ENCODE results near the gene SERPINA9.
"Not testable (repeated sequence)": the region's sequence is repeated elsewhere in the genome, so short reads cannot be mapped to it uniquely, and the experiment has no call there.

The SERPINA9 gene

DNA sequence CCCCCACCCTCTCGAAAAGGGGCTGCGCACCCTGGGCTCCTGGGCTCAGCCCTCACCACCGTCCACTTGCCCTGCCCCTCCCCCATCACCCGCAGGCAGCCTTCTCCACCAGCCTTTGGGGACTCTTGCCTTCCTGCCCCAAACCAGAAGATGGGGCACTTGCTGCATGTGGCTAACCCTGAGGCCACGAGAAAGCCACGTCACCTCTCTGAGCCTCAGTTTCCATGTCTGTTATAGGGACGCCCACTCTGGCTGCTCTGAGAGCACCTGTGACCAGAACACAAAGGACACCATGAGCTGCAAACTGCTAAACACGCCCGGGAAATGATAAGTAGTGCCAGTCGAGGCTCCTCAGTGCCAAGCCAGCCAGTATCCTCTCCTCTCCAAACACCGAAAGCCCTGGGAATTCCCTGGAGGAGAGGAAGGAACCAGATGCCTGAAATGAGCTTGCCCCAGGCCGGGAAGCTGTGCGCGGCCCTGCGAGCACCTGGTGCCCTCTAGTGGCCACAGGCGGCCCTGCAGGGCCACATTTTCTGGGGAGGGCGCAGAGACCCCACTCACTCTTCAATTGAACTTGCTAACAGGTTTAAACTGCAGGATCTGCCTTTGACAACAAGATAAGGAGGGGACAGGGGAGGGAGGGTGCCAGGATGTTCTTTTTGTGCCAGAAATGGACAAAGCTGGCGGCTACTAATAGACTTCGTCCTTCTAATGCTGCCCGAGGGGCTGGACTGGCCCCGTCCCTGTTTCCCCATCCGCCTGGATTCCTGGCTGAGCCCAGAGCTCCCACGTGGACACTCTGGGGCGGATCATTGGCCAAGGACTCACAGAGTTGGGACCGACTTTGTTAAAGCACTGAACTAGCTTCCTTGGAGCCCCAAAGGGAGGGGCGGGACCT lies 10.2 kb upstream of the SERPINA9 start:
- peak in 1 of 2 experiments; percentile 12 for DNase-seq

- DNase-seq = no peak
Measured at GRCh38 chr14:94484481-94484880, 8.5 kb upstream of the SERPINA9 start.

- no peak for DNase-seq
Measured at GRCh38 chr14:94483729-94484275, 7.8 kb upstream of the SERPINA9 start.

DNA sequence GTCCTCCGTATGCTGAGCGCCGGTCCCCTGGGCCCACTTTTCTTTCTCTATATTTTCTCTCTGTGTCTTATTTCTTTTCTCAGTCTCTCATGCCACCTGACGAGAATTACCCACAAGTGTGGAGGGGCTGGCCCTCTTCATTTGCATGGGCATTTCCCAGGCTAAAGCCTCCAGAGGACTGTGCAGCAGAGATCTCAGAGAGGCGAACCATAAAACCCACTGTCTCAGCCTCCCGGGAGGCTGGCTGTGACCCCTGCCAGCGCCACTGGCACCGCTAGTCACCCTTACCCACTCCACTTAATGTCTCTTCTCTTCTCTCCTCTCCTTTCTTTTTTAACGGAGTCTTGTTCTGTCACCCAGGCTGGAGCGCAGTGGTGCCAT lies 7.1 kb upstream of the SERPINA9 start:
- DNase-seq = no peak

DNA sequence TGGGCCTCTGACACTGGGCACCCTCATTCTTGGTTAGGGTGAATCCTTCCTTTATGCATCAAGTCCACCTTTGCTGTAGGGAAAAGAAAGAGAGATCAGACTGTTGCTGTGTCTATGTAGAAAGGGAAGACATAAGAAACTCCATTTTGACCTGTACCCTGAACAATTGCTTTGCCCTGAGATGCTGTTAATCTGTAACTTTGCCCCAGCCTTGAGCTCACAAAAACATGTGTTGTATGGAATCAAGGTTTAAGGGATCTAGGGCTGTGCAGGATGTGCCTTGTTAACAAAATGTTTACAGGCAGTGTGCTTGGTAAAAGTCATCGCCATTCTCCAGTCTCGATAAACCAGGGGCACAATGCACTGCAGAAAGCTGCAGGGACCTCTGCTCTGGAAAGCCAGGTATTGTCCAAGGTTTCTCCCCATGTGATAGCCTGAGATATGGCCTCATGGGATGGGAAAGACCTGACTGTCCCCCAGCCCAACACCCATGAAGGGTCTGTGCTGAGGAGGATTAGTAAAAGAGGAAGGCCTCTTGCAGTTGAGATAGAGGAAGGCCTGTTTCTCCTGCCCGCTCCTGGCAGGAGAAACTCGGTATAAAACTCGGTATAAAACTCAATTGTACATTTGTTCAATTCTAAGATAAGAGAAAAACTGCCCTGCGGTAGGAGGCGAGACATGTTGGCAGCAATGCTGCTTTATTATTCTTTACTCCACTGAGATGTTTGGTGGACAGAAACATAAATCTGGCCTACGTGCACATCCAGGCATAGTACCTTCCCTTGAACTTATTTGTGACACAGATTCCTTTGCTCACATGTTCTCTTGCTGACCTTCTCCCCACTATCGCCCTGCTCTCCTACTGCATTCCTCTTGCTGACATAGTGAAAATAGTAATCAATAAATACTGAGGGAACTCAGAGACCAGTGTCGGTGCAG lies 6.4 kb upstream of the SERPINA9 start:
- not testable (repeated sequence) for DNase-seq

DNA sequence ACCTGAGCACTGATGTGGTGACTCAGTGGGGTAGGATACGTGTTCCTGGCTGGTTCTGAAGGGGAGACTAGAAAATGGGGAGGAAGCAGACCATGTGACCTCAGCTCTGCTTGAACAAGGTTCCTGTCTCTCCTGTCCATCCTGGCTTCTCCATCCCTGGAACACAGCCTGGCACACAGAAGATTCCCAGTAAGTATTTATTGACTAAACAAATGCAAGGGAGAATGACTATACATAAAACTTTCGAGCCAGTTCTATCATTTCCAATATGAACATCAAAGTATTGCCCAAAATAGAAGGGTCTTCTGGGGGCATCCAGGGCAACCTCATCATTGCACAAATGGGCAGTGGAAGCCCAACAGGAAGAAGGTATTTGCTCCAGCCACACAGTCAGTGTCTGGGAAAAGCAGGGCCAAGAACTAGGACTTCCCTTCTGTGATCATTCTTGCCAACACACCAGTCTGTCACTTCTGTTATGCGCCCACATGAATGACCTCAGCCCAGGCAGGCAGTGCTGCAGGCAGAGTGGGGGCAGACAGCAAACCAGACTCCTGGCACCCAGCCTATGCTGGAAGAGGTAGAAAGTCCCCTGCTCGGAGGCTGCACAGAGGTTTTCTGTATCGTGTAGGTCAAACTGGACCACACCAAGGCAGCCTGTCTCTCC lies 5.6 kb upstream of the SERPINA9 start:
- DNase-seq = no peak

DNA sequence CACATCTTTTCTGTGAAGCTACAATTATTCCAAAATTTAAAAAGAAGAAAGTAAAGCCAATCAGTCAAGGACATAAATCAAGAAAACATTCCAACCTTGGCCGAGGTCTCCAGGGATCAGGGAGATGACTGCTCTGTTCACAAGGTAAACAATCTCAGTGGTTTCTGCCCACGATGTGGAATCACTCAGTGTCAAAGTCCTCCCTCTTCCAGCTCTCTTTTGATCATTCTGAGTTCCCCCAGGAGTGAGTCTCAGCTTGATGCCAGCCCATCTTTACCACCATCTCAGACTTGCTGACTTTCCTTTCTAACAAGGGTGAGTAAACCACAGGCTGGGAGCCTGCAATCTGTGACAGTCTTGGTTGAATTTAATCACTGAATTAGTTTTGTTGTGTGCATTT lies 4.8 kb upstream of the SERPINA9 start:
- DNase-seq = no peak

- DNase-seq = no peak
Measured at GRCh38 chr14:94478420-94478819, 2.4 kb upstream of the SERPINA9 start.

GRCh38 chr14:94474581-94475031 lies 1.4 kb downstream of the SERPINA9 start:
- DNase-seq = no peak

DNA sequence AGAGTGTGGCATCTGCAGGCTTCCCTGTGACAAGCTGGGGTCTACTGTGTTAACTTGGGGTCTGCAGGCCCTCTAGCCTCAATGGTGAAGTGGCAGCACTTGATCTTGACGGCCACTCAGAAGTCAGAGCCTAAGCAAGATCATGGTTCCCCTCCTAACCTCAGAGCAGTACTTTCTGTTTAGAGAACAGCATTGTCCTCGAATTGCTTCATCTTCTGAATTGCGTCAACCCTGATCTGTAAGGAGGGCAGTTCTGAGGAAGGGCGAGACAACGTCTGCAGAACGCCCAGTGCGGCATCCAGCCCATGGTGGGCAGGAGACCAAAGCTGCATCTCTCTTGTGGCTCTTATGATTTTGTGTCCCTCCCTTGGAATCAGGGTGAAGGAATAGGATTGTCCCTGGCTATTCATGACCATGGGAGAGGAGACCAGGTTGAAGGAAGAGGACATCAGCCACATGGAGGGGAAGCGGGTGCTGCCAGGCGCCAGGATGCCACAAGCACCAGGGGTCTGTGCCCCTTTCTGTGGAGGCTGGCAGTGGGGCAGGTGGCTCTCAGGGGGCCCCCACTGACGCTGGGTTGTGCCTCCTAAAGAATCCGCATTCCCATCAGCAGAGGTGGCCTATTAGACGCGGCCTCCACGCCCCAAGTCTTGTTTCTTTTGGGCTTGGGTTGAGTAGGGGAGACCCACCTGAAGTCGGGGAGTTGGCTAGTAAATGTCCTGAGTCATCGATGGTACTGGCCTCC lies 2.2 kb downstream of the SERPINA9 start:
- no peak for DNase-seq

DNA sequence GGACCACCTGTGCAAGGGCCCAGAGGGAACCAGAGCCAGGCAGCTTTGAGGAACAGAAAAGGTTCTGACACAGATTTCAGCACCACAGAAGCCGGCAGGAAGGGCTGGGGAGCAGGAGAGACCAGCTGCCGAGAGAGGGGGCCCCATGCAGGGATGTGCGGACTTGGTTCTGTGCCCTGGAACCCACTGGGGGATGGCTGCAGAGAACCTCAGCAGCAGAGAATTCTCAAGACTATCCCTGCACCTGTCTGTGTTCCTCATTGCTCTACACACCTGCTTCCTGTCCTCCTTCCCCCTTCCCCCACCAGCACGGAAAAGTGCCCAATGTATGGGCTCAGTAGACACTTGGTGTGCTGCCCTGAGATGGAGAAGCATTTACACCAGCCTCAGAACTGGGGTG lies 3.2 kb downstream of the SERPINA9 start:
- no peak for DNase-seq

DNA sequence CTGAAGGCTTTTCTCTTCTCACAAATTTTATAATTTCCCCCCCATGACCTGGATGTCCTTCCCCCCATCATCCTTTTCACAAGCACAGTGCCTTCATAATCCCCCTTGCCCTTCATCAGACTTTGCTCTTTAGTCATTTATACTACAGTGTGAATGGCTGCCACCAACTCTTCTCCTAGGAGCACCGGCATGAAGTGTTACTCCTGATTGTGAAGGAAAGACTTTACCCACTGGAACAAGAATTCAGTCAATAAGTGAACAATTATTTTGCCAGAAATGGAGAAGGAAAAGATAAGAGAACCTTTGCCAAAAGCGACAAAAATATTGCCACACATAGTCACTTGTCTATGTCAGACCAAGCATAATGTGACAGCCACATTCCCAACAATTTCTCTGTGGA lies 5.0 kb downstream of the SERPINA9 start:
- no peak for DNase-seq

GRCh38 chr14:94470311-94470710 lies 5.7 kb downstream of the SERPINA9 start:
- no peak for DNase-seq

DNA sequence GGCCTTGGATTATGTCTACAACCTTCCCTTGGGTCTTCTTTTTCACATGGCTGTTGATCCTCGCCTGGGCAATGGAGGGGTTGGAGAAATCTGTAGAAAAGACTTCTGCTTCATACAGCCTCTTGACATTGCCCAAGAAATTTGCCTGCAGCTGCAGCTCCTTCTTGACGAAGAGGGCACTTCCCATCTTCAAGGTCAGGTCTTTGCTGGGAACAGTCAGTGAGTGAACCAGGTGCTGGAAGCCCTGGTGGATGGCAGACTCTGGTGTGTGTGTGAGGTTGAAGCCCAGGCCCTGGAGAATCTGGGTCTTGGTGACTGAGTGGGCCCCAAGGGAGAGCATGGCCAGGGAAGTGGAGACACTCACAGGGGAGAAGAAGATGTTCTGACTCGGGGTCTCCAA lies 6.7 kb downstream of the SERPINA9 start:
- DNase-seq = no peak

GRCh38 chr14:94467728-94468520 lies 8.1 kb downstream of the SERPINA9 start:
- DNase-seq = no peak

GRCh38 chr14:94466706-94467370 lies 9.2 kb downstream of the SERPINA9 start:
- DNase-seq = no peak

DNA sequence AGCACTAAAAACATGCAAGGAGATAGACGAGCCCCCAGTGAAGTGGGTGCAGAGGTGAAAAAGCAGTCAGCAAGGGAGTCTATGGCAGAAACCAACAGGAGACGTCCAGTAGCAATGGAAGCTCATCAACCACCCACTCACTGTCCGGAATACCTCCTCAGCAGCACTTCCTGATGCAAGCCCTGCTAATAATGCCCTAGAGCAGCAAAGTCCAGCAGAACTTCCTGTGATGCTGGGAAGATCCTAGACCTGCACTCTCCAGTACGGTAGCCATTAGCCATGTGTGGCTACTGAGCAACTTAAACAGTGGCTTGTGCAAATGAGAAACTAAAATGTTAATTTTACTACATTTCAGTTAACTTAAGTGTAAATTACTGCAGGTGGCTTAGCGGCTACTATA lies 11.0 kb downstream of the SERPINA9 start:
- DNase-seq = no peak

DNA sequence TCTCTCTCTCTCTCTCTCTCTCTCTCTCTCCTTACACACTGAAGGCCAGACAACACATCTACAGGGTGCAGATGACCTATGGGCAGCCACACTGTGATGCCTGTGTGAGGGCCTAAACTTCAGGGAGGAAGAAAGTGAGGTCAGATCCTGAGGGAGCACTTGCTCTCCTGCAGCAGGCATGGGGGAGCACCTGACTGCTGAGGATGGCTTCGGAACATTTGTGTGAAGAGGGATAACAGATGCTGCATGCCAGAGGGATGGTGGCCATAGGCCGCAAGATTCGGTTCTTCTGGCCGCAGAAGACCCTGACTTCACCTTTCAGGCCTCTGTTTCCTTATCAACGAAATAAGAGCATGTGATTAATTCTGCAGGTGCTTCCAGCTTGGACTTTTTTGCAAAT lies 11.7 kb downstream of the SERPINA9 start:
- no peak for DNase-seq

- no peak for DNase-seq
Measured at GRCh38 chr14:94462763-94463572, 13.0 kb downstream of the SERPINA9 start.

DNA sequence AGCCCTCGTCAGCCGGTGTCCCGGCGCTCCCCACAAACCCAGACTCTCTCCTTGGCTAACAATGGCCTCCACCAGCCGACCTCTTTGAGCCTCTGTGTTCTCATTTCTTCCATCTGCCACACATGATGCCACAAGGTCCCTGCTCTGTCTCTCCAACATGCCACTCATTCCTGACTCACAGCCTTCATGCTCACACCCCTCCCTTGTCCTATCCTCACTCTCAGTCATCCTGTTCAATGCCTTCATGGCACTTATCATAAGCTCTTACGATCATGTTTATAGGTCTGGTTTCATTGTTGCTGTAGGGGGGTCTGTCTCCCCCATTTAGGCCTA lies 13.8 kb downstream of the SERPINA9 start:
- DNase-seq = no peak
